ENCODE measurements around the gene PRR5. TPM values are rescaled to one million over a fixed set of nuclear protein-coding genes. Genes with fewer than 3 reads are reported as not detected.

The PRR5 gene
- total and polyA plus RNA-seq, 2 experiments from 2014 or later, result 15.3 to 31.4 TPM

GRCh38 chr22:44786136-44786535 is 84.1 kb downstream of the PRR5 start (continued):
- TF ChIP-seq ZNF462 (CRISPR knock-in tag; IDR thresholded peaks at IDR 0.05), result no peak
- TF ChIP-seq ZNF331 (CRISPR knock-in tag; IDR thresholded peaks at IDR 0.05; ENCODE audit: low read depth), result no peak
- no peak for TF ChIP-seq NANOG (IDR thresholded peaks at IDR 0.05; ENCODE audit: borderline replicate concordance)
- TF ChIP-seq STAT1 (IDR thresholded peaks at IDR 0.05; ENCODE audit: unreplicated experiment), result no peak
- no peak for TF ChIP-seq ZNF114 (CRISPR knock-in tag; IDR thresholded peaks at IDR 0.05)
- TF ChIP-seq POLR2AphosphoS5 (IDR thresholded peaks at IDR 0.05; ENCODE audit: low read depth), result no peak
- TF ChIP-seq EZH2 (IDR thresholded peaks at IDR 0.05; ENCODE audit: low read depth, unreplicated experiment), result no peak
- no peak for TF ChIP-seq CREB1 (CRISPR knock-in tag; IDR thresholded peaks at IDR 0.05; ENCODE audit: low read depth)

GRCh38 chr22:44786610-44787009 is 84.6 kb downstream of the PRR5 start:
- peaks cover 48% of the 10 kb centered on the region for H3K36me3 Mint-ChIP-seq (ENCODE audit: low read depth)
- Histone ChIP-seq H2AFZ (no peak overlapping the region), H3F3A (replicated peaks; ENCODE audit: low read depth) (peaks cover 3% of the 10 kb centered on the region; the same call in 1 of the 2 replicates), H3K4me3 (no peak overlapping the region), H3K4me1 (ENCODE audit: insufficient read depth) (no peaks in the 10 kb centered on the region; the same call in 1 of the 2 replicates), H3K36me3 (ENCODE audit: insufficient read depth) (0 out of 2 replicates have a peak, but pooled peaks cover 7% of the 10 kb centered on the region), H4K20me1 (replicated peaks; ENCODE audit: insufficient read depth) (peaks cover 5% of the 10 kb centered on the region; the same call in 1 of the 2 replicates), H3K9me2 (ENCODE audit: insufficient read depth) (no peaks in the 10 kb centered on the region), H3K27ac (ENCODE audit: low read depth) (0 out of 2 replicates have a peak overlapping the region, but pooled peaks have one; percentile 14), H3K79me2 (replicated peaks; ENCODE audit: insufficient read depth) (peaks cover 13% of the 10 kb centered on the region), H3K27me3 (ENCODE audit: insufficient read depth) (no peaks in the 10 kb centered on the region), H3K4me2 (no peak overlapping the region)
- ATAC-seq, result no peak
- no peaks in the 10 kb centered on the region for H3K9me3 Mint-ChIP-seq
- peaks cover 15% of the 10 kb centered on the region for H3K4me1 Mint-ChIP-seq
- no peak overlapping the region for H3K27ac Mint-ChIP-seq
- DNase-seq (ENCODE audit: low spot score), result no peak
- peaks cover 15% of the 10 kb centered on the region for H3K27me3 Mint-ChIP-seq (ENCODE audit: insufficient read depth, low read depth, poor library complexity)
- no peak overlapping the region for H3K4me3 Mint-ChIP-seq
- no peak for TF ChIP-seq ZNF462 (CRISPR knock-in tag; IDR thresholded peaks at IDR 0.05)
- no peak for TF ChIP-seq NANOG (IDR thresholded peaks at IDR 0.05; ENCODE audit: borderline replicate concordance)
- no peak for TF ChIP-seq CREB1 (CRISPR knock-in tag; IDR thresholded peaks at IDR 0.05; ENCODE audit: low read depth)
- no peak for TF ChIP-seq ZNF114 (CRISPR knock-in tag; IDR thresholded peaks at IDR 0.05)
- TF ChIP-seq ZNF331 (CRISPR knock-in tag; IDR thresholded peaks at IDR 0.05; ENCODE audit: low read depth), result no peak
- no peak for TF ChIP-seq STAT1 (IDR thresholded peaks at IDR 0.05; ENCODE audit: unreplicated experiment)
- TF ChIP-seq JUNB (IDR thresholded peaks at IDR 0.05; ENCODE audit: unreplicated experiment), result no peak
- no peak for TF ChIP-seq POLR2AphosphoS5 (IDR thresholded peaks at IDR 0.05; ENCODE audit: low read depth)

Data from GM23338 (cell line).